SIG-M5 (cell line): ENCODE results near the gene TGFB3.
"Not testable (repeated sequence)": the region's sequence is repeated elsewhere in the genome, so short reads cannot be mapped to it uniquely, and the experiment has no call there.

Experiments
- DNase-seq: peaks from one replicate; lab custom pipeline; 2025; lab: John Stamatoyannopoulos, UW

Gene TGFB3

DNA sequence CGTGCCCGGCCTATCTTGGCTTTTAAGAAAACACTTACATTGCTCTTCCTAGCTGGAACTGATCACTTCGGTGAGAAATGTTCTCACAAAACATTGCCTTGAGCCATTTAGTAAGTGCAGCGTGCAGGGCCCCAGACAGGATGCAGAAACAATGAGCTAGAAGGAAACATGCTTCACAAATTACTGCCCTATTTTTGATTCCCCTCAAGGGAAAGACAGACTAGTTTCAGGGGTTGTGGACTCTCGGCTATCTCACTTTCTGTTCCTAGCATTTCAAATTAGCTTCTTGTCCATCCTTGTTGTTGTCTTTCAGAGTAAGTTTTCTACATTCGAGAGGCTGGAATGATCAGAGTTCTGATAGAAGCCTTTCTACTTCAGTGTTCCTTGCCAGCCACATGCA, 21.6 kb downstream of the TGFB3 start:
- no peak for DNase-seq

DNA sequence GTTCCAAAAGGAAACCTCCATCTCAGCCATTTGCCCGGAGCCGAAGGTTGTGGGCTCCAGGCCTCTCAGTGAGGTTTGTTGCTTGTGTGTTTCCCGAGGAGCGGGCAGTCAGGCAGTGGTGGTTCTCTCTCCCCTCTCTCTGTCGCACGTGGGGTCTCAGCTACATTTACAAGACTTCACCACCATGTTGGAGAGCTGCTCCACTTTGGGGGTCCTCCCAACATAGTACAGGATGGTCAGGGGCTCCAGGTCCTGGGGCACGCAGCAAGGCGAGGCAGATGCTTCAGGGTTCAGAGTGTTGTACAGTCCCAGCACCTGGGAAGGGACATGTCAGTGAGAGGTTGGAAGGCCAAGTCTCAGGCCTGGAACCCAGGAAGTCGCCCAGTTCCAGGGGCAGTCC, 22.8 kb downstream of the TGFB3 start:
- no peak for DNase-seq

DNA sequence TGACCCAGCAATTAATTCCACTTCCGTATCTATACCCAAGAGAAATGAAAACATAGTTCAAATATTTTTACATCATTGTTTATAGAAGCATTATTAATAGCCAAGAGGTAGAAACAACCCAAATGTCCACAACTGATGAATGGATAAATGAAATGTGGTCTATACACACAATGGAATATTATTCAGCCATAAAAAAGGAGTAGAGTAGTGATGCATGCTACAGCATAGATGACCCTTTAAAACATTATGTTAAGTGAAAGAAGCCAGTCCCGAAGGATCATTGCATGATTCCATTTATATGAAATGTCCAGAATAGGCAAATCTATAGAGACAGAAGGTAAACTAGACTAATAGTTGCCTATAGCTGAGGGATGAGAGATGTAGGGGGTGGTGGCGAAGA, 29.3 kb downstream of the TGFB3 start:
- no peak for DNase-seq

DNA sequence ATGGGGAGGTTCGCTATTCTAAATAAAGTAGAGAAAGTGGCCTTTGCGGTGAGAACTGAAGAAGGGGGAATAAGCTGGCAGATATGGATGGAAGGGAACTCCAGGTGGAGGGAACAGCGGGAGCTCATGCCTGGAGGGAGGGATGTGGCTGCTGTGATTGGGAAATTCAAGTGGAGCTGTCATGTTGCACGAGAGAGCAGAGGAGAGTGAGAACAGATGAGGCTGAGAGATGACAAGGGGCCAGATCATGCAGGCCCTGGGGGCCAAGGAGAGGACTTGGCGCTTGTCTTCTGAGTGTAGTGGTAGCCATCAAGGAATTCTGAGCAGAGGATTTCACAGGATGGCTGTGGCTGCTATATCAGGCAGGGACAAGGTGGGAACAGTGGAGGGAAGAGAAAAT, 35.0 kb downstream of the TGFB3 start:
- DNase-seq: no peak

DNA sequence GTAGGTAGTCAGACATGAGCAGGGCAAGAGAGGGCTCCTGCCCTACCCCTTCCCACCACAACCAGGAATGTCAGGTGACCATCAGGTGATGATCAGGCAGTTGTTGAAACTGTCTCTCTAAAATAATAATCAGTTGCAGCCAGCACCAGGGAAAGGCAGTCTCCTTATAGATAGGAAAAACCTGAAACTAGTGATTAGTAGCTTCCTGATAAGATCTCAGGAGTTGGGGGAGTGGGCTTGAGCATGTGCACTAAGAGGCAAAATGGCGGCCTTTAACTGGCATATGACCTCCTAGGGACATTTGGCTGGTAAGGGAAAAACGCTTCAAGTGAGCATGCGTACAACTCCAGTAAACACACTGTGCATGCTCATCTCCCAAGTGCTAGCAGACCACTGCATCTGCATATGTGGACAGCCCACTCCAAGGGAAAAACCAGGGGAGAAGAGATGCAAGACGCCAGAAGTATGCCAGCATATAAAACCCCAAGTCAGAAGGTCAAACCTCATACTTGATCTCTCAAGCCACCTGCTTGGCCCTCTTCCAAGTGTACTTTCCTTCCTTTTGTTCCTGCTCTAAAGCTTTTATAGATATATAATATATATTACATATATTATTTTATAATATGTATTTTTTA, 37.1 kb downstream of the TGFB3 start:
- DNase-seq: no peak

DNA sequence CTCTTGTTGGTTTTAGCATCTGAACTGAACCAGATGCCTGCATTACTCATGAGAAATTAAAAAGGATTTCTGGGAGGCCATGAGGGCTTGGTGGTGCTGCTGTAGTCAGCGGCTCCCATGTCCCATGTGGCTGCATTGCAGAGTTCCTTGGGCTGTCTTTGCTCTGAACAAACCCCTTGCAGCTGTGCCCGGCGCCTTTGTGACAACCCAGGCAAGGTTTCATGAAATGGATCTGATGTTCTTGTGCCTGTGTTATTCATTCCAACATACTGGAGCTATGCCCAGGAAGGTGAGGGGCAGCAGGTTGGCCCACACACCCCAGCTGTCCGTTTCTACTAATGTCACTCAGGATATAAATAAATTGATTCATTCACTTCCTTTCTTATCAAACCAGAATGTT, 40.8 kb downstream of the TGFB3 start:
- DNase-seq: no peak

DNA sequence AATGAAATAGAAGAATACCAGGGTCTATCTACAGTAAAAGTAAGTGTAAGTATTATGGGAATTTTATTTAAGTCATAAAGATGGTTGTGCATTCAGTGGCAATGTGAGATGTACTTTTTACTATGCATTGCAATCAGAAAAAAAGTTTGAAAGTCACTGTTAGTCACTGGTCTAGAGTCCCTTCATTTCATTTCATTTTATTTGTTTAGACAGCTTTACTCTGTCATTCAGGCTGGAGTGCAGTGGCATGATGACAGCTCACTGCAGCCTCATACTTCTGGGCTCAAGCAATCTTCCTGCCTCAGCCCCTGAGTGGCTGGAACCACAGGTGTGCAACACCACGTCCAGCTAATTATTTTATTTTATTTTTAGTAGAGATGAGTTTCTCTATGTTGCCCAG, 42.6 kb downstream of the TGFB3 start:
- no peak for DNase-seq

DNA sequence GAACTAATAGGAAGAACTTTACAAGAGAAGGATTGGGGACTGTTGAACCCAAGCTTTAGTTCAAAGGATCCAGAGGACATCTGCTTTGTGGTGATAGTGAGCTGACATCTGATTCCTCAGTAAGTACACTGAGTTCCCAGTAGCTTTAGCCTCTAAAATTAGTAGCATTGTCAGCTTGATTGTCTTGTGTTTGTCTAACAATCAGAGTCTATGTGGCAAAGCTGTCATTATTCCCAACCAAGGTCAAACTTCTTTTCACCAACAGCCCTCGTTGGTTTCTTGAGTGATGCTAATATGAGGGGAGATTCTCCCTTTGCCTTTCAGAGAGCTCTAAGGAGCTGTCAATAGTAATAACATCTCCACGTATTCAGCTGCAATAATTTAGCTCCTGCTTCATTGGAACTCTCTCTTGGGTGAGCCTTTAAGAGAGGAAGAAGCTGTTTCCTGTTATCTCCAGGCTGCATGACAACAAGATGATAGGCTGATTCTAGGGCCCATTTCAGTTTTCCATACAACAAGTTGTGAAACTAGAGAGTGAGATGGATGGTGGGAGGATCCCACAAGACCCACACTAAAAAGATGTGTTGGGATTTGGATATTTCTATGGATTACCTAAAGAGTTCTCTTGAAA, 46.7 kb downstream of the TGFB3 start:
- no peak for DNase-seq

DNA sequence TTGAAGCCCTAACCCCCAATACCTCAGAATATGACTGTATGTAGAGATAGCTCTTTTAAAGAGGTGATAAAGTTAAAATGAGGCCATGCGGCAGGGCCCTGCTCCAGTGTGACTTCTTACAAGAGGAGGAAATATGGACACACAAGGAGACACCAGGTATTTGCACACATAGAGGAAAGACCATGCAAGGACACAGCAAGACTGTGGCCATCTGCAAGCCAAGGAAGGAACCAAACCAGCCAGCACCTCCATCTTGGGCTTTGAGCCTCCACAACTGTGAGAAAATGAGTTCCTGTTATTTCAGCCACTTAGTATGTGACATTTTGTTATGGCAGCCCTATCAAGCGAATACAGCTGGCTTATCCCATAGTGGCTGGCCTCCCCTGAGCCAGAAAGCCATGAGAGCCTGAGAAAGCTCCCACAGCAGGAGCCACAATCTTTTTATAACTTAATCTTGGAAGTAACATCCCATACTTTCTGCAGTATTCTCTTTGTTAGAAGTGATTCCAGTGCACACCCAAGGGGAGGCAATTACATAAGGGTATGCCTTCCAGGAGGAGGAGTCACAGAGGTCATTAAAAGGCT, 48.0 kb downstream of the TGFB3 start:
- no peak for DNase-seq

DNA sequence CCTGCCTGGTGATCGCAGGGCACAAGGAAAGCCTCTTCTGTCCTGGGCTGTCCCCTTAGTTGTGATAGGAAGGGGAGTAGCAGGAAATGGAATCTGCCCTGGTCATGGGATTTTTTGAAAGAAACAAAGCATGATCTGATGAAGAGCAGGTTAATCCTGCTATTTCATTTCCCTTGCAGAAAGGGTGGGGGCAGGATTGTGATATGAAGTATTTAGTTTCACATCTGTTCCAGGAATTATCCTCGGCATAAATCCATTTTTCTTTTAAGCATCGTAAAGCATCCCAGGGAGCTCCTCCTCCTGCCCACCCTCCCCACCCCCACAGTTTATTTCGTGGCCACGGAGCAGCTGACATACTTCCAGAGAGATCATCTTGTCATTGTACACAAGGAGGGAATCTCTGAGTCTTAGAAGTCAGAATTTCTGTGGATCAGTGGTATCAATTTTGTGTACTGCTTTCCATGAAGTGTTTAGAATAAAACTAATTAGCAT, 53.1 kb downstream of the TGFB3 start:
- DNase-seq: no peak

DNA sequence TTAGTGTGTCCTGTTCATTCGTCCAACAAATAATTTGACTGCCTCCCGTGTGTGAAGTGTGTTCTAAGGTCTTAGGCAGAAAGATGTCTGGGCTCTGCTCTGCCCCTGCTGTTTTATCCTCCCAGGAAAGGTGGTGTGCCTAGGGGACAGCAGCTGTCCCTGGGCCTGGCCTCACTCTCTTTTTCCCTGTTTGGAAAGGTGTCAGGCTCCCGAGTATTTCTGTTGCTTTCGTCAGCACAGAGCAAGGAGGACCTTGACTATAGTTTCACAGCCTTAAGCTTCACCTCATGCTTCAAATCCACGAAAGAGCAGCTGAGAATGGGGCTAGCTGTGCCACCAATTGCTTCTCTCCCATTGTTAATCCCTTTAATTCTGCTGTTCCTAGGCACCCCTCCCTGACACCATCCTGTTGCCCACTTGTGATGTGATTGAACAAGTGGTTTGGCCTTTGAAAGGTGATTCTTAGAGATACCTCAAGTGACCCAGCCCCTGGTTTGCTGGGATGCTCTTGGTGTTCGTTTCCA, 54.2 kb downstream of the TGFB3 start:
- DNase-seq: no peak

DNA sequence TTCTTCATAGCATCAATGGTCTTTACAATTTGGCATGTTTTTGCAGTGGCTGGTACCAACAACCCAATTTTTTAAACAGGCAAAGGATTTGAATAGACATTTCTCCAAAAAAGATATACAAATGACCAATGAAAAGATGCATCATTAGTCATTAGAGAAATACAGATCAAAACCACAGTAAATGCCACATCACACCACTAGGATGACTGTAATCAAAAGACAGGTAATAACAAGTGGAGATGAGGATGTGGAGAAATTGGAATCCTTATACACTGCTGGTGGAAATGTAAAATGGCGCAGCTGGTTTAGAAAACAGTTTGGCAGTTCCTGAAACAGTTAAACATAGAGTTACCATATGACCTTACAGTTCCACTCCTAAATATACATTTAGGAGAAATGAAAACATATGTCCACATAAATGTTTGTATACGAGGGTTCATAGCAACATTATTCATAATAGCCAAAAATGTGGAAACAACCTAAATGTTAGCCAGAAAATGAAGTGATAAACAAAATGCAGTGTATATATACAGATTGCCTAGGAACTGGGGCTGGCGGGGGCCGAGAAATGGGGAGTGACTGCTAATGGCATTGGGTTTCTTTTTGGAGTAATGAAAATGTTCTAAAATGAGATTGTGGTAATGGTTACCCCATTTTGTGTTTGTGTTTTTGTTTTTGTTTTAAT, 55.2 kb downstream of the TGFB3 start:
- DNase-seq: no peak

DNA sequence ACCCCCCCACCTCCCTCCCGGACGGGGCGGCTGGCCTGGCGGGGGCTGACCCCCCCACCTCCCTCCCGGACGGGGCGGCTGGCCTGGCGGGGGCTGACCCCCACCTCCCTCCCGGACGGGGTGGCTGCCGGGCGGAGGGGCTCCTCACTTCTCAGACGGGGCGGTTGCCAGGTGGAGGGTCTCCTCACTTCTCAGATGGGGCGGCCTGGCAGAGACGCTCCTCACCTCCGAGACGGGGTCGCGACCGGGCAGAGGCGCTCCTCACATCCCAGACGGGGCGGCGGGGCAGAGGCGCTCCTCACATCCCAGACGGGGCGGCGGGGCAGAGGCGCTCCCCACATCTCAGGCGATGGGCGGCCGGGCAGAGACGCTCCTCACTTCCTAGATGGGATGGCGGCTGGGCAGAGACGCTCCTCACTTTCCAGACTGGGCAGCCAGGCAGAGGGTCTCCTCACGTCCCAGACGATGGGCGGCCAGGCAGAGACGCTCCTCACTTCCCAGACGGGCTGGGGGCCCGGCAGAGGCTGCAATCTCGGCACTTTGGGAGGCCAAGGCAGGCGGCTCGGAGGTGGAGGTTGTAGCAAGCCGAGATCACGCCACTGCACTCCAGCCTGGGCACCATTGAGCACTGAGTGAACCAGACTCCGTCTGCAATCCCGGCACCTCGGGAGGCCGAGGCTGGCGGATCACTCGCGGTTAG, 56.5 kb downstream of the TGFB3 start:
- not testable (repeated sequence) for DNase-seq

DNA sequence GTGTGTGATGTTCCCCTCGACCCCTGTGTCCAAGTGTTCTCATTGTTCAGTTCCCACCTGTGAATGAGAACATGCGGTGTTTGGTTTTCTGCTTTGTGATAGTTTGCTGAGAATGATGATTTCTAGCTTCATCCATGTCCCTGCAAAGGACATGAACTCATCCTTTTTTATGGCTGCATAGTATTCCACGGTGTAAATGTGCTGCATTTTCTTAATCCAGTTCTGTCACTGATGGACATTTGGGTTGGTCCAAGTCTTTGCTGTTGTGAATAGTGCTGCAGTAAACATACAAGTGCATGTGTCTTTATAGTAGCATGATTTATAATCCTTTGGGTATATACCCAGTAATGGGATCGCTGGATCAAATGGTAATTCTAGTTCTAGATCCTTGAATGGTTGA, 61.4 kb downstream of the TGFB3 start:
- not testable (repeated sequence) for DNase-seq

DNA sequence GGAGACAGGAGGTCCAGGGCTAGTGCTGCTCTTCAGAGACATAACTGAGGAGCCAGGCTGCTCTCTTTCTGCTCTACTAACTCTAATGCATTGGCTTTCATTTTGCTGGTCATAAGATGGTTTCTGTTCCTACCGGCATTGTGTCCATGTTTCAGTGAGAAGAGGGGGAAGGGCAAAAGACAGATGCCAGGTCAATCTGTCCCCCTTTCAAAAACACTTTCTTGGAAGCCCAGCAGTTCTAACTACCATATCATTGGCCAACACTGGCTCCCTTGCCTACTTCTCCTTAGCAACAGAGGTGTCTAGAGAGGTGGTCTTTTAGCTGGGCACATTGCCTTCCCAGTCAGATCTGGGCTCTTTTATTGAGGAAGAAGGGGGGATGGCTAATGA, 63.9 kb downstream of the TGFB3 start:
- no peak for DNase-seq

DNA sequence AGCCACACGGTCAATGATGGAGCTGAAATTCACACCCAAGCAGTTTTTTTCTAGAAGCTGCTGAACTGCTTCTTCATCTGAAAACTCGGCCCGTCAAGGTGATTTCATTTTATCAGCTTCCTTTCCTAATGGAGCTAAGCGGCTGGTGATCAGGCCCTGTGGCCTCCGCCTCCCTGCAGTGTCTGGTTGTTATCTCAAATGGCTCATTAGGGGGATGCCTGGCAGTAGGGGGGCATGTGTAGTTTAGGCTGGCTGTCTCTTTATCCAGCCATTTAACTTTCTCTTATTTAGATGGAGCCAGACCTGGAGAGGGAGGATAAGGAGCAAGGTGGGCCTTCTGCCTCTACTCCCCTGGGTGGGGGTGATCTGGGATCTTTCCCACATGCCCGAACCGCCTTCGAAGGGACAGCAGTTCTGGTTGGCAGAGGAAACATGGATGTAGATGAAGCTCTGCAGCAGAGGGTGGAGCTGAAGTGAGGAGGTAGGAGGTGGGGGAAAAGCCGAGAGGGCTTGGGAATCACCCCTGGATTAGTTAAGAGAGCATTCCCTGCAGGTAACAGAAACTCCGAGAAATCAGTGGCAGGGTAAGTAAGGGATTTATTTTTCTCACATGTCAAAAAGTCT, 64.4 kb downstream of the TGFB3 start:
- DNase-seq: no peak

DNA sequence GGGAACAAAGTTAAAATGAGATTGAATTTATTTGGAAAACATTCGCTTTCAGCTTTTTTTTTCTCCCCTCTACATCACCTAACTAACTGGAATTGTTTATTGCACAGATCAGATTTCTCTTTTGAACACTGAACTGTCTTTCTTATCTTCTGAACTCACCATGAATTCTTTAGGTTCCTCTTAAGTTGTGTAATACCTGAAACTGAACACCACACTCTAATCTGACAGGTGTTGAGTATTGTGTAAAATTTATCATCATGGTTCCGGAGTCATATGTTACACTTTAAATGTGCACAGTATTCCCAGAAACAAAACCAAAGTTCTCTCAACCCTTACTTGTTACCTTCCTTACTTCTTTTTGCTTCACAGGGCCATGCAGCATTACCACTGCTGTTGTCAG, 66.8 kb downstream of the TGFB3 start:
- no peak for DNase-seq

DNA sequence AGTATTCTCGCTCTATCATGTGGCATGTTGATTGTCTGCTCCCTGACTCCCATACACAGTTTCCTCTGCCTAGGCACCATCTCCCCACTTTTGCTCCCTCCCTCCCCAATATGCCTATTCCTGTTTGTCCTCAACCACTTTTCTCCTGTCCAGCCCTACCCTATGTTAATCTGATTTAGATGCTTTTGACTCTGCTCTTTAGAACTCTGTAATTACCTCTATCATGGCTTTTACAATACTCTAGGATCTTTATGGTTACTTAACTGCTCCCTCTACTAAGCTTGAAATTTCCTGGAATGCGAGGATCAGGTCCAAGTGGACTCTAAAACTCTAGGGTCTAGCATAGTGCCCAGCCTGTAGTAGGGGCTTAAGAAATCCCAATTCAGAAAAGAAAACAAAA, 68.6 kb downstream of the TGFB3 start:
- DNase-seq: no peak

DNA sequence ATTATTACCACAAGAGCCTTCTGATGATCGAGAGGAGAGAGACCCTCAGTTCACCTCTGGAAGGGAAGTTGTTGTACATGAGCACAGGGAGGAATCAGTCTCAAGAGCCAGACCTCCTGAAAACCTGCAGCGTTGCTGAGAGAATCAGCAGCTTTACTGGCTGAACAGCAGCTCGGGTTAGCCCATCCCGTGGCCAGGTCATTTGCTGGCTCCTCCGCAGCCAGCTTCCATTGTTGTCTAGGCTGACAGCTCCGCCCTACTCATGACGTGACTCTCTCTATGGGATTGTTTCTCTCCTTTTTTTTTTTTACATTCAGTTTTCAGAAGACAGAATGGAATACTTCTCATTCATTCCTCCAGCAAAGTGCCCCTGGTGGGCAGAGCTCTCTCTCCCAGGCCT, 69.9 kb downstream of the TGFB3 start:
- no peak for DNase-seq

DNA sequence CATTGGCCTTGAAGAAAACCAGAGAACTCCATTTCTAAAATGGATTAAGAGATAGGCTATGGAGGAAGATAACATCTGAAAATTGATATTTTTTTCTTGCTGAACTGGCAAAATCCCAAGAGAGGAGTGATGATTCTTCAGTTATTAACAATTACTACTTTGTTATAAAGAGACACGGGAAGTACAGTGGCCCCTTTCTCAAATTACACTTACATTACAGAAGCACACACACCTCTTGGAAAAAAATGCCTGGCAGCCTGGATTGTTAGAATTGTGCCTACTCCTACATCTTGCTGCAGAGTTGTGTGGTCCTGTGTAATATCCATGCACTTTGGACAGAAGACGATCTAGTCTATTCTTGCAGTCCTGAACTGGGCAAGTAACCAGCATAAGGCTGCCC, 71.7 kb downstream of the TGFB3 start:
- no peak for DNase-seq

DNA sequence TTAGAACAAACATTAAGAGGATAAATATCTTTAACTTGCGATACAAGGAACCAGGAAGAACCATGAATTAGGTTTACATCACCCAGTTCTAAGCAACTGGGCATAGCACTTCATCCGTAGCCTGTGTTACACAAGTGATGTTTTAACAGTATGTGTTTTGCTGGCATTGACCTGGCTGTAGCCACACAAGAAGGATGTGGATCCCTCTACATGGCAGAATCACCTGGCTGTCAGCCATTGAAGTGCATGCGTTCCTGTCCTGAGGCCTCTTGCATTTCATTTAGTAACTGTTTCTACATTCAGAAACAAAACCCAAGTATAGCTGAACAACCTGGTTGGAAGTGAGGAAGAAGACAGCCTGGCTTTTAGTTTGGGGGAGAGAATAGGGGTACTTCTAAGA, 72.2 kb downstream of the TGFB3 start:
- DNase-seq: no peak
